Right atrium auricular region (tissue), 2 donors: ENCODE data around the gene SORBS2. TPM values are rescaled to one million over a fixed set of nuclear protein-coding genes. Genes with fewer than 3 reads are reported as not detected.
"Not testable (repeated sequence)": the region's sequence is repeated elsewhere in the genome, so short reads cannot be mapped to it uniquely, and the experiment has no call there.

Source experiments
- DNase-seq: peaks from one replicate; pipeline ENCODE4 v3.0.0-alpha.2; 2019; ENCODE audit warnings: low spot score
- H3K27ac ChIP-seq, 2 donors: fragments of 200-600 bp; sonication (generic); 1 replicate in 1 of 2; 2 replicates in 1 of 2; pipeline ENCODE4 v1.5.1; 2016 to 2019
- H3K27me3 ChIP-seq, 2 donors: fragments of 200-600 bp; sonication (generic); one replicate each; pipeline versions ENCODE4 v1.5.1 to v1.6.0; 2017 to 2019
- H3K36me3 ChIP-seq: fragments of 200-600 bp; sonication (generic); one replicate; pipeline ENCODE4 v1.5.1; 2016
- H3K4me1 ChIP-seq, 2 donors: fragments of 200-600 bp; sonication (generic); one replicate each; pipeline versions ENCODE4 v1.5.1 to v1.6.0; 2017 to 2019
- H3K4me3 ChIP-seq, 2 donors: fragments of 200-600 bp; sonication (generic); 1 replicate in 1 of 2; 2 replicates in 1 of 2; pipeline ENCODE4 v1.5.1; 2017 to 2019; ENCODE audit warnings: mild to moderate bottlenecking in 1 of 2, moderate library complexity in 1 of 2
- H3K9me3 ChIP-seq, 2 donors: fragments of 200-600 bp; sonication (generic); one replicate each; pipeline ENCODE4 v1.5.1; 2019
- total RNA-seq, 2 donors: library from RNA; depleted of rRNA; stranded (reverse); fragments of >200 nt; gene quantifications; one replicate each; pipeline ENCODE4 v1.1.0, GENCODE V29; 2016
- TF ChIP-seq, protein P1 (sequence below), 2 donors: fragments of 200-600 bp; sonication (generic); IDR thresholded peaks; one replicate each; pipeline ENCODE4 v1.5.1; 2019; ENCODE audit warnings: antibody characterized with exemption in 2 of 2

The SORBS2 gene, protein sequence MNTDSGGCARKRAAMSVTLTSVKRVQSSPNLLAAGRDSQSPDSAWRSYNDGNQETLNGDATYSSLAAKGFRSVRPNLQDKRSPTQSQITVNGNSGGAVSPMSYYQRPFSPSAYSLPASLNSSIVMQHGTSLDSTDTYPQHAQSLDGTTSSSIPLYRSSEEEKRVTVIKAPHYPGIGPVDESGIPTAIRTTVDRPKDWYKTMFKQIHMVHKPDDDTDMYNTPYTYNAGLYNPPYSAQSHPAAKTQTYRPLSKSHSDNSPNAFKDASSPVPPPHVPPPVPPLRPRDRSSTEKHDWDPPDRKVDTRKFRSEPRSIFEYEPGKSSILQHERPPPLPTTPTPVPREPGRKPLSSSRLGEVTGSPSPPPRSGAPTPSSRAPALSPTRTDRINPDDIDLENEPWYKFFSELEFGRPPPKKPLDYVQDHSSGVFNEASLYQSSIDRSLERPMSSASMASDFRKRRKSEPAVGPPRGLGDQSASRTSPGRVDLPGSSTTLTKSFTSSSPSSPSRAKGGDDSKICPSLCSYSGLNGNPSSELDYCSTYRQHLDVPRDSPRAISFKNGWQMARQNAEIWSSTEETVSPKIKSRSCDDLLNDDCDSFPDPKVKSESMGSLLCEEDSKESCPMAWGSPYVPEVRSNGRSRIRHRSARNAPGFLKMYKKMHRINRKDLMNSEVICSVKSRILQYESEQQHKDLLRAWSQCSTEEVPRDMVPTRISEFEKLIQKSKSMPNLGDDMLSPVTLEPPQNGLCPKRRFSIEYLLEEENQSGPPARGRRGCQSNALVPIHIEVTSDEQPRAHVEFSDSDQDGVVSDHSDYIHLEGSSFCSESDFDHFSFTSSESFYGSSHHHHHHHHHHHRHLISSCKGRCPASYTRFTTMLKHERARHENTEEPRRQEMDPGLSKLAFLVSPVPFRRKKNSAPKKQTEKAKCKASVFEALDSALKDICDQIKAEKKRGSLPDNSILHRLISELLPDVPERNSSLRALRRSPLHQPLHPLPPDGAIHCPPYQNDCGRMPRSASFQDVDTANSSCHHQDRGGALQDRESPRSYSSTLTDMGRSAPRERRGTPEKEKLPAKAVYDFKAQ (N-terminal part only)
- 100 to 1,000 TPM; 530 to 741 TPM for total RNA-seq

- Histone ChIP-seq H3K9me3 (no peaks in the 10 kb centered on the region), H3K27ac (peak within 1 kb of the TSS; percentile 61 to 80), H3K4me3 (peak within 1 kb of the TSS; percentile 57 to 63), H3K36me3 (no peaks in the 10 kb centered on the region), H3K4me1 (peaks cover 0 to 6% of the 10 kb centered on the region in 2 donors), H3K27me3 (no peaks in the 10 kb centered on the region)
- DNase-seq, result no peak
- TF ChIP-seq, protein P1, sequence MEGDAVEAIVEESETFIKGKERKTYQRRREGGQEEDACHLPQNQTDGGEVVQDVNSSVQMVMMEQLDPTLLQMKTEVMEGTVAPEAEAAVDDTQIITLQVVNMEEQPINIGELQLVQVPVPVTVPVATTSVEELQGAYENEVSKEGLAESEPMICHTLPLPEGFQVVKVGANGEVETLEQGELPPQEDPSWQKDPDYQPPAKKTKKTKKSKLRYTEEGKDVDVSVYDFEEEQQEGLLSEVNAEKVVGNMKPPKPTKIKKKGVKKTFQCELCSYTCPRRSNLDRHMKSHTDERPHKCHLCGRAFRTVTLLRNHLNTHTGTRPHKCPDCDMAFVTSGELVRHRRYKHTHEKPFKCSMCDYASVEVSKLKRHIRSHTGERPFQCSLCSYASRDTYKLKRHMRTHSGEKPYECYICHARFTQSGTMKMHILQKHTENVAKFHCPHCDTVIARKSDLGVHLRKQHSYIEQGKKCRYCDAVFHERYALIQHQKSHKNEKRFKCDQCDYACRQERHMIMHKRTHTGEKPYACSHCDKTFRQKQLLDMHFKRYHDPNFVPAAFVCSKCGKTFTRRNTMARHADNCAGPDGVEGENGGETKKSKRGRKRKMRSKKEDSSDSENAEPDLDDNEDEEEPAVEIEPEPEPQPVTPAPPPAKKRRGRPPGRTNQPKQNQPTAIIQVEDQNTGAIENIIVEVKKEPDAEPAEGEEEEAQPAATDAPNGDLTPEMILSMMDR (IDR thresholded peaks at IDR 0.05), result no peak
These were observed at the start of gene SORBS2 for GRCh38 chr4:185811509-185812364. SORBS2 (minus strand) TSS chr4:185812194; CDS start chr4:185690571, 121,623 bp downstream.

DNA sequence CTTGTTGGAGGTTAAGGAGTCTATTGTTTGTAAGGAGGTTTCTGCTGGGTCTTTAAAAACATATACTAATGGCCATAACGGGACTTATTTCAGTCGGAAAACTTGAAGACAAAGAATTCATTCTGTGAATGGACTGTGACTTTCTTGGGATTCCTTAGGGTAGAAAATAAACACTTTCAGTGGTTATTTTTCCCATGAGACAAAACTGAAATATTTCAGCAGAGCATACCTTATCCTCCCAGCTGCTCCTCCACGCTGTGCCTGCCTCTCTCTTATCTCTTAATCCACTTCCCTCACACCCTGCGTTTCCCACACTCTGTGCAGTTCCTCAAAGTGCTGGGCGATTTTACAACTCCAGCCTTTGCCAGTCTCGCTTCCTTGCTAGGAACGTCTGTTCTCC, 47.1 kb upstream of the SORBS2 start:
- no peak for DNase-seq
- Histone ChIP-seq H3K27me3 (no peaks in the 10 kb centered on the region), H3K27ac (no peak overlapping the region), H3K9me3 (peaks cover 0 to 10% of the 10 kb centered on the region in 2 donors), H3K4me1 (peaks cover 0 to 8% of the 10 kb centered on the region in 2 donors), H3K36me3 (no peaks in the 10 kb centered on the region), H3K4me3 (no peak overlapping the region)
- TF ChIP-seq, protein P1 (IDR thresholded peaks at IDR 0.05), result no peak

- H3K27ac ChIP-seq, H3K36me3 ChIP-seq, H3K4me3 ChIP-seq, H3K4me1 ChIP-seq, H3K27me3 ChIP-seq, H3K9me3 ChIP-seq, DNase-seq: not testable (repeated sequence)
These were observed 45.6 kb upstream of the SORBS2 start for GRCh38 chr4:185857561-185857960.

- no peaks in the 10 kb centered on the region for H3K36me3 ChIP-seq
- no peaks in the 10 kb centered on the region for H3K27me3 ChIP-seq
- peaks cover 0 to 17% of the 10 kb centered on the region in 2 donors for H3K4me1 ChIP-seq
- TF ChIP-seq, protein P1 (IDR thresholded peaks at IDR 0.05), result no peak
- H3K9me3 ChIP-seq, result peaks cover 0 to 10% of the 10 kb centered on the region in 2 donors
- DNase-seq, result no peak
- peak overlapping the region in 1 of 2 donors; percentile 52 for H3K27ac ChIP-seq
- no peak overlapping the region for H3K4me3 ChIP-seq
These were observed 41.8 kb upstream of the SORBS2 start for GRCh38 chr4:185853841-185854240.

- H3K4me1 ChIP-seq, result peaks cover 0 to 19% of the 10 kb centered on the region in 2 donors
These were observed 41.0 kb upstream of the SORBS2 start for GRCh38 chr4:185852961-185853360.

More at GRCh38 chr4:185852961-185853360, 41.0 kb upstream of the SORBS2 start:
- Histone ChIP-seq H3K9me3 (peaks cover 0 to 3% of the 10 kb centered on the region in 2 donors), H3K36me3 (no peaks in the 10 kb centered on the region), H3K27ac (peak overlapping the region in 1 of 2 donors; percentile 12), H3K27me3 (no peaks in the 10 kb centered on the region), H3K4me3 (no peak overlapping the region)
- TF ChIP-seq, protein P1 (IDR thresholded peaks at IDR 0.05), result no peak
- DNase-seq, result no peak
